CD8-positive, alpha-beta memory T cell (primary cell): ENCODE measurements around the gene COMTD1. TPM values are rescaled to one million over a fixed set of nuclear protein-coding genes. Genes with fewer than 3 reads are reported as not detected.
A peak's percentile ranks its signal among the peaks of the same experiment; 100 is the strongest.
"Not testable (repeated sequence)": the region's sequence is repeated elsewhere in the genome, so short reads cannot be mapped to it uniquely, and the experiment has no call there.

Experiments used
- CTCF ChIA-PET: fragments of 350-600 bp; sonication (Branson Sonifier 250); formaldehyde crosslinking; loops from one replicate; lab custom pipeline; 2021; ENCODE audit warnings: antibody characterized with exemption; lab: Charles Lee
- POLR2A ChIA-PET: fragments of 350-600 bp; sonication (Branson Sonifier 250); formaldehyde crosslinking; loops from one replicate; lab custom pipeline; 2021; ENCODE audit warnings: antibody characterized with exemption; lab: Charles Lee
- DNase-seq, 5 donors: peaks; one replicate each; pipeline versions ENCODE4 v3.0.0 to v3.0.0-alpha.2; 2020 to 2022; ENCODE audit warnings: mixed read lengths in 1 of 5
- H3K27ac ChIP-seq: one replicate; pipeline ENCODE4 v1.7.0; 2013; ENCODE audit warnings: low read depth, mild to moderate bottlenecking, low read length, moderate library complexity
- H3K27me3 ChIP-seq: 2 replicates; pipeline ENCODE4 v1.7.0; 2013; ENCODE audit warnings: low read length, mild to moderate bottlenecking; ENCODE audit not compliant: insufficient read depth, poor library complexity, severe bottlenecking
- H3K36me3 ChIP-seq: 2 replicates; pipeline ENCODE4 v1.7.0; 2013; ENCODE audit warnings: mild to moderate bottlenecking, low read length, moderate library complexity; ENCODE audit not compliant: insufficient read depth
- H3K4me1 ChIP-seq: 2 replicates; pipeline ENCODE4 v1.7.0; 2013; ENCODE audit warnings: mild to moderate bottlenecking, low read length, moderate library complexity; ENCODE audit not compliant: insufficient read depth
- H3K4me3 ChIP-seq: 2 replicates; pipeline ENCODE4 v1.7.0; 2013; ENCODE audit warnings: mild to moderate bottlenecking, low read length
- H3K9me3 ChIP-seq: 2 replicates; pipeline ENCODE4 v1.7.0; 2013; ENCODE audit warnings: mild to moderate bottlenecking, low read length
- H3K27ac Mint-ChIP-seq, 8 donors: one replicate each; pipeline ENCODE4 v1.8.0; 2020 to 2021; ENCODE audit warnings: mixed read lengths in 8 of 8, mild to moderate bottlenecking in 6 of 8, inconsistent platforms in 3 of 8, moderate library complexity in 3 of 8
- H3K27me3 Mint-ChIP-seq, 2 donors: one replicate each; pipeline ENCODE4 v1.8.0; 2020 to 2021; ENCODE audit warnings: mixed read lengths in 2 of 2, mild to moderate bottlenecking in 1 of 2, moderate library complexity in 1 of 2
- H3K36me3 Mint-ChIP-seq, 3 donors: one replicate each; pipeline ENCODE4 v1.8.0; 2020 to 2021; ENCODE audit warnings: mixed read lengths in 3 of 3, inconsistent platforms in 1 of 3, mild to moderate bottlenecking in 1 of 3
- H3K4me1 Mint-ChIP-seq, 3 donors: one replicate each; pipeline ENCODE4 v1.8.0; 2020 to 2021; ENCODE audit warnings: mixed read lengths in 3 of 3, inconsistent platforms in 1 of 3, mild to moderate bottlenecking in 1 of 3
- H3K4me3 Mint-ChIP-seq, 7 donors: one replicate each; pipeline ENCODE4 v1.8.0; 2020 to 2021; ENCODE audit warnings: mixed read lengths in 7 of 7, mild to moderate bottlenecking in 6 of 7, moderate library complexity in 4 of 7, inconsistent platforms in 2 of 7
- H3K9me3 Mint-ChIP-seq, 5 donors: one replicate each; pipeline ENCODE4 v1.8.0; 2020 to 2022; ENCODE audit warnings: mixed read lengths in 5 of 5, mild to moderate bottlenecking in 3 of 5, moderate library complexity in 2 of 5, inconsistent platforms in 1 of 5
- polyA plus RNA-seq: library from polyadenylated mRNA; unstranded; fragments of 300-500 nt; fragmentation: Illumina TruSeq; gene quantifications from one replicate; pipeline ENCODE4 v1.2.3, GENCODE V29; 2021
- total RNA-seq, 2 experiments: library from RNA; stranded (reverse); gene quantifications; one replicate each; pipeline ENCODE4 v1.2.3, GENCODE V29; 2021

Gene COMTD1
- total and polyA plus RNA-seq, 3 experiments from 2014 or later: 23.2 to 47.9 (median 43.9) TPM

DNA sequence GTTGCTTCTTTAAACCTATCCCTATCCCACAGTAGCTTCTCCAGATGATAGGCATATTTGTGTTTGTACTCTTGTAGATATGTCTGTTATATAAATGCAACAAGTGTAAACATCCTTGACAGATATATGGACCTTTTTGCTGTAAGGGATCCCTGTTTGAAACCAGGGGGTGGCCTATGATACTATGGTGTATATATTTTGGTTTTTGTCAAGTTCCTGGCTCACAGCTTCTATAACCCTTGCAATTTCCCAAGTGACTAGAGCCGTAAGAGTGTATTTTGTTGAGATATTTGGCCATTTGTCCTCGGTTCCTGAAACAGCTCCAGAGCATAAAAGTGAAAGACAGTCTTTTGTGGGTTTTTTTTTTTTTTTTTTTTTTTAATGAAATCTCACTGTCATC lies 9.7 kb downstream of the COMTD1 start:
- ChIA-PET POLR2A (interaction anchor here (0.6 kb wide), 2 partner anchors 17 to 38 kb away, joined by 4 to 5 read pairs; no protein-coding TSS in a partner anchor), CTCF (interaction anchor here (1.3 to 15.6 kb wide), 5 partner anchors 8 to 39 kb away, joined by 3 to 304 read pairs (median 4); partner anchors contain the start of gene COMTD1)
- Histone ChIP-seq H3K9me3 (no peaks in the 10 kb centered on the region), H3K4me3 (no peak overlapping the region), H3K27me3 (no peaks in the 10 kb centered on the region), H3K27ac (no peak overlapping the region), H3K36me3 (peaks cover 61% of the 10 kb centered on the region), H3K4me1 (peaks cover 37% of the 10 kb centered on the region)
- H3K27ac Mint-ChIP-seq: peak overlapping the region in 6 of 8 donors; percentile 11 to 79 (median 55)
- H3K27me3 Mint-ChIP-seq: no peaks in the 10 kb centered on the region
- H3K4me1 Mint-ChIP-seq: peaks cover 42 to 74% (median 46%) of the 10 kb centered on the region in 3 donors
- no peak overlapping the region for H3K4me3 Mint-ChIP-seq
- H3K36me3 Mint-ChIP-seq: peaks cover 0 to 86% (median 17%) of the 10 kb centered on the region in 3 donors
- H3K9me3 Mint-ChIP-seq: no peaks in the 10 kb centered on the region
- DNase-seq: no peak

DNA sequence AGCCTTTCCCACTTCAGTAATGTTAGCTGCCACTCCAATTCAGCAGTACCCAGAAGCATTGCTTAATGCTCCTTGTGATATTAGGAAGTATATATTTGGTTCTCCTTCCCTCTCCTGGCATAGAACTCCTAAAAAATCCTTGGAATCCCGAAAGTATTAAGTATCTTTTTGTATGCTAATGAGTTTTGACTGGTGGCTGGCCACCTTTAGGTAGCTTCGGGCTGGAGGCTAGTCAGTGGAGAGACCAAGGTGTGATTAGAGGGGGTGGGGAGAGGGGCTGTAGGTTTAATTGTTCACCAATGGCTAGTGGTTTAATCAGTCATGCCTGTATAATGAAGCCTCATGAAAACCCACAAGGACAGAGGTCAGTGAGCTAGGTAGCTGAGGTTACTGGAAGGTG lies 12.2 kb downstream of the COMTD1 start:
- POLR2A ChIA-PET: interaction anchor here (1.7 kb wide), 1 partner anchor 12 kb away, joined by 4 read pairs; the partner anchor contains the start of gene VDAC2
- Mint-ChIP-seq H3K9me3 (no peaks in the 10 kb centered on the region), H3K4me1 (peaks cover 34 to 69% (median 49%) of the 10 kb centered on the region in 3 donors), H3K27ac (peak overlapping the region; percentile 56 to 89 (median 77)), H3K36me3 (peaks cover 0 to 87% (median 20%) of the 10 kb centered on the region in 3 donors), H3K4me3 (peak overlapping the region in 1 of 7 donors; percentile 56), H3K27me3 (no peaks in the 10 kb centered on the region)
- DNase-seq: no peak
- Histone ChIP-seq H3K4me3 (no peak overlapping the region), H3K9me3 (no peaks in the 10 kb centered on the region), H3K27ac (no peak overlapping the region), H3K36me3 (peaks cover 59% of the 10 kb centered on the region), H3K27me3 (no peaks in the 10 kb centered on the region), H3K4me1 (peaks cover 37% of the 10 kb centered on the region)
- CTCF ChIA-PET: interaction anchor here (0.8 to 3.4 kb wide), 3 partner anchors 12 to 36 kb away, joined by 3 to 18 read pairs (median 7); partner anchors contain the start of genes COMTD1 and VDAC2

DNA sequence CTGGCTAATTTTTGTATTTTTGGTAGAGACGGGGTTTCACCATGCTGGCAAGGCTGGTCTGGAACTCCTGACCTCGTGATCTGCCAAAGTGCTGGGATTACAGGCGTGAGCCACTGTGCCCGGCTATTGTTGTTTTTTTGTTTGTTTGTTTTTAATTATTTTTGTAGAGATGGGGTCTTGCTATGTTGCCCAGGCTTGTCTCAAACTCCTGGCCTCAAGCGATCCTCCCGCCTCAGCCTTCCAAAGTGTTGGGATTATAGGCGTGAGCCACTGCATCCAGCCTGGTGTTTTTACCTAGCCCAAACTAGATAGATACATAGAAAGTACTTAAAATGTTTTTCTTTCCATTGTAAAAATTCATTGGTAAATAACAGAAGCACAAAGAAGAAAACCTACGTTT lies 14.3 kb downstream of the COMTD1 start:
- POLR2A ChIA-PET, H3K9me3 ChIP-seq, H3K9me3 Mint-ChIP-seq, H3K4me3 ChIP-seq, H3K27me3 Mint-ChIP-seq, H3K27me3 ChIP-seq, DNase-seq, H3K4me3 Mint-ChIP-seq, H3K27ac Mint-ChIP-seq, H3K27ac ChIP-seq: not testable (repeated sequence)
- Mint-ChIP-seq H3K4me1 (peaks cover 32 to 68% (median 49%) of the 10 kb centered on the region in 3 donors), H3K36me3 (peaks cover 0 to 91% (median 20%) of the 10 kb centered on the region in 3 donors)
- CTCF ChIA-PET: interaction anchor here (3.4 kb wide), 1 partner anchor 34 kb away, joined by 18 read pairs; no protein-coding TSS in a partner anchor
- Histone ChIP-seq H3K4me1 (peaks cover 30% of the 10 kb centered on the region), H3K36me3 (peaks cover 74% of the 10 kb centered on the region)

DNA sequence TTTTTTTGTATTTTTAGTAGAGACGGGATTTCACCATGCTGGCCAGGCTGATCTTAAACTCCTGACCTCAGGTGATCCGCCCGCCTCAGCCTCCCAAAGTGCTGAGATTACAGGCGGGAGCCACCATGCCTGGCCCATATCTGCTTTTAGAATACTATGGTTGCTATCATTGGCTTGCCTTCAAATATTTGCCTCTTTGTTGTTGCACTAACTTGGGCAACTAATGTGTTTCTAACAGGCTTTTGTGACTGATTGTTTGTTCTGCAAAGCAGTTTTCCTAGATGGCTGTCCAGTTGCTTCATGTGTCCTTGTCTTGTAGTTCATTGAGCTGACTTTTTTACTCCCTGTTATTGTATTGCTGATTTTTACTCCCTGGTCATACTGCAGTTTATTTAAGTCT lies 15.5 kb downstream of the COMTD1 start:
- Mint-ChIP-seq H3K4me1 (peaks cover 33 to 64% (median 47%) of the 10 kb centered on the region in 3 donors), H3K27ac (peak overlapping the region in 3 of 8 donors; percentile 2 to 81 (median 69))
- CTCF ChIA-PET: interaction anchor here (0.7 kb wide), 1 partner anchor 11 kb away, joined by 3 read pairs; no protein-coding TSS in a partner anchor

DNA sequence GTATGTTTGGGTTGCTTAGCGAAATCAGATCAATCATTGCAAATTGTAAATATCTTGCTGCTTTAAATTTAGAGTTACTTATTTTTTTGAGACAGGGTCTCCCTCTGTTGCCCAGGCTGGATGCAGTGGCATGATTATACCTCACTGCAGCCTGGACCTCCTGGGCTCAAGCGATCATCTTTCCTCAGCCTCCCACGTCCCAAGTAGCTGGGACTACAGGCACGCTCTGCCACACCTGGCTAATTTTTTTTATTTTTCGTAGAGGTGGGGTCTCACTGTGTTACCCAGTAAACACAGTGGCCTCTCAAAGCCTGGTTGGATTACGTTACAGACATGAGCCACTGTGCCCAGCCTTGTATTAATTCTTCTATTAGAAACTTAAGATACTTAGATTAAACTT lies 23.4 kb downstream of the COMTD1 start:
- peaks cover 25% of the 10 kb centered on the region for H3K4me1 ChIP-seq
- ChIA-PET CTCF (interaction anchor here (1.0 to 10.5 kb wide), 4 partner anchors 16 to 24 kb away, joined by 3 to 168 read pairs (median 7); partner anchors contain the start of gene COMTD1), POLR2A (interaction anchor here (0.6 to 3.4 kb wide), 3 partner anchors 21 to 102 kb away, joined by 5 to 56 read pairs (median 23); partner anchors contain the start of genes COMTD1 and SAMD8)
- H3K36me3 ChIP-seq: peaks cover 33% of the 10 kb centered on the region
- no peaks in the 10 kb centered on the region for H3K9me3 ChIP-seq
- Mint-ChIP-seq H3K9me3 (no peaks in the 10 kb centered on the region), H3K4me3 (peak overlapping the region; percentile 59 to 100 (median 97)), H3K4me1 (peaks cover 36 to 51% (median 45%) of the 10 kb centered on the region in 3 donors), H3K27ac (peak overlapping the region; percentile 79 to 100 (median 98)), H3K36me3 (peaks cover 3 to 56% (median 11%) of the 10 kb centered on the region in 3 donors), H3K27me3 (peaks cover 0 to 2% of the 10 kb centered on the region in 2 donors)
- DNase-seq: no peak
- no peak overlapping the region for H3K4me3 ChIP-seq
- H3K27me3 ChIP-seq: no peaks in the 10 kb centered on the region
- no peak overlapping the region for H3K27ac ChIP-seq

More for the DNA sequence above, 15.5 kb downstream of the COMTD1 start:
- Mint-ChIP-seq H3K36me3 (peaks cover 0 to 91% (median 25%) of the 10 kb centered on the region in 3 donors), H3K27me3 (no peaks in the 10 kb centered on the region), H3K4me3 (no peak overlapping the region), H3K9me3 (no peaks in the 10 kb centered on the region)
- H3K36me3 ChIP-seq: peaks cover 78% of the 10 kb centered on the region
- peaks cover 21% of the 10 kb centered on the region for H3K4me1 ChIP-seq
- H3K9me3 ChIP-seq: no peaks in the 10 kb centered on the region
- POLR2A ChIA-PET: no interaction called here
- no peak overlapping the region for H3K4me3 ChIP-seq
- H3K27me3 ChIP-seq: no peaks in the 10 kb centered on the region
- no peak overlapping the region for H3K27ac ChIP-seq
- no peak for DNase-seq

- peaks cover 30 to 44% (median 37%) of the 10 kb centered on the region in 3 donors for H3K4me1 Mint-ChIP-seq
- Histone ChIP-seq H3K9me3 (no peaks in the 10 kb centered on the region), H3K27me3 (no peaks in the 10 kb centered on the region), H3K4me1 (peaks cover 25% of the 10 kb centered on the region), H3K27ac (peak overlapping the region; percentile 98), H3K4me3 (peak overlapping the region; percentile 89), H3K36me3 (peaks cover 22% of the 10 kb centered on the region)
- H3K27ac Mint-ChIP-seq: peak overlapping the region; percentile 94 to 100 (median 98)
- peak overlapping the region; percentile 88 to 100 (median 98) for H3K4me3 Mint-ChIP-seq
- POLR2A ChIA-PET: interaction anchor here (0.6 to 3.4 kb wide), 10 partner anchors 13 to 1482 kb away, joined by 3 to 56 read pairs (median 4); partner anchors contain the start of genes COMTD1 and SAMD8
- DNase-seq: peak in 2 of 5 donors; percentile 12 to 24
- peaks cover 0 to 2% of the 10 kb centered on the region in 2 donors for H3K27me3 Mint-ChIP-seq
- CTCF ChIA-PET: interaction anchor here (1.0 to 10.5 kb wide), 8 partner anchors 10 to 24 kb away, joined by 3 to 168 read pairs (median 6); partner anchors contain the start of gene COMTD1
- H3K9me3 Mint-ChIP-seq: no peaks in the 10 kb centered on the region
- H3K36me3 Mint-ChIP-seq: peaks cover 3 to 48% (median 10%) of the 10 kb centered on the region in 3 donors
These were observed 24.6 kb downstream of the COMTD1 start for GRCh38 chr10:75211007-75211691.

DNA sequence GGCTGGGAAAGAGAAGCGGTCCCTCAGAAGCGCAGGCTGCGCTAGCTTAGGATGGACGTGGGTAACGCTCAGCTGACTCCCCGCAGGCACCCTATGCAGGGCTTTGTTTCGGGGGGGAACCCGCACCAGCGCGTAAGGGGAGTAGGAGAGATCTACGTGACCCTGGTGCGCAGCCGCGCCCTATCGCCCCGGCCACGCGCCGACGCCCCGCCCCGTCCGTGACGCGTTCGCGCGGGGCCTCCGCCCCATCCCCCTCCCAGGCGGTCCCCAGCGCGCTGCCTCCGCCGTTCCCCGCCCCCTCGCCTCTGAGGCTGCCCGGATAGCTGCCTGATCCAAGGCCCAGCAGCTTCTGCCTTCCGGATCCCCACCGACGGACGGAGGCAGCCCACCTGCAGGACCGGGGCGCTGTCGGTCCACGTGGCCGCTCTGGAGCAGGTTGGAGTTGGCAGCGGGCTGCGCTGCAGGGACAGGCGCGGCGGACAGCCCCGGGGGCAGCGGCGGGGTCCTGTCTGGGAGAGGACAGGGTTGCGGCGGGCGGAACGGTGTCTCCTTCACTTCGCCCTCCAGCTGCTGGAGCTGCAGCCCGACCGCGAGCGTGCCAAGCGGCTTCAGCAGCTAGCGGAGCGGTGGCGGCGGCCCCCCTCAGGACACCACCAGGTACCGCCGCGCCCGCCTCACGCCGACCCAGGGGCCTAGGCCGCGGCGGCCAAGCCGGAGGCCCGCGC lies 25.3 kb downstream of the COMTD1 start, which contains the start of gene VDAC2:
VDAC2 (plus strand) TSS at position 515 of the 725 bp plus-strand sequence. CDS start 363 bp downstream, outside the sequence.
- H3K9me3 Mint-ChIP-seq: no peaks in the 10 kb centered on the region
- DNase-seq: peak; percentile 92 to 99 (median 96)
- Histone ChIP-seq H3K4me3 (peak within 1 kb of the TSS; percentile 89), H3K4me1 (peaks cover 25% of the 10 kb centered on the region), H3K27me3 (no peaks in the 10 kb centered on the region), H3K9me3 (no peaks in the 10 kb centered on the region), H3K27ac (peak within 1 kb of the TSS; percentile 98), H3K36me3 (peaks cover 18% of the 10 kb centered on the region)
- H3K27me3 Mint-ChIP-seq: peaks cover 0 to 2% of the 10 kb centered on the region in 2 donors
- CTCF ChIA-PET: interaction anchor here (1.0 to 10.5 kb wide), 10 partner anchors 9 to 966 kb away, joined by 3 to 168 read pairs (median 6); partner anchors contain the start of genes COMTD1 and SAMD8
- peak within 1 kb of the TSS; percentile 96 to 100 (median 98) for H3K4me3 Mint-ChIP-seq
- POLR2A ChIA-PET: interaction anchor here (0.6 to 3.4 kb wide), 10 partner anchors 13 to 1481 kb away, joined by 3 to 56 read pairs (median 4); partner anchors contain the start of genes COMTD1 and SAMD8
- H3K27ac Mint-ChIP-seq: peak within 1 kb of the TSS; percentile 99 to 100 (median 100)
- H3K36me3 Mint-ChIP-seq: peaks cover 3 to 40% (median 5%) of the 10 kb centered on the region in 3 donors
- H3K4me1 Mint-ChIP-seq: peaks cover 26 to 39% (median 32%) of the 10 kb centered on the region in 3 donors
